ENCODE measurements around the gene KLF2. TPM values are rescaled to one million over a fixed set of nuclear protein-coding genes. Genes with fewer than 3 reads are reported as not detected.

KLF2 gene
- total RNA-seq, 2 donors from 2014 or later, result 13.2 to 42.2 TPM

- no peak for TF ChIP-seq CTCF (IDR thresholded peaks at IDR 0.05)
- no peak for TF ChIP-seq POLR2A (IDR thresholded peaks at IDR 0.05)
- Histone ChIP-seq H3K4me1 (no peaks in the 10 kb centered on the region), H3K4me3 (no peak overlapping the region), H3K27me3 (no peaks in the 10 kb centered on the region), H3K36me3 (replicated peaks in 1 of 2; ENCODE audit: insufficient read depth in 1 of 2, low read depth in 2 of 2) (no peaks in the 10 kb centered on the region), H3K9me3 (no peaks in the 10 kb centered on the region), H3K27ac (peak overlapping the region in 3 of 4 donors; percentile 9 to 34 (median 16))
- peak in 2 of 4 donors; percentile 17 to 61 for DNase-seq
- WGBS, 2 donors, result 41 to 59% methylated on average over 13 to 30 of the region's 30 CpGs
- ATAC-seq, result peak; percentile 45
- intact Hi-C loops (cut with DNase I), result no loop called here
Measured at GRCh38 chr19:16338470-16339360, 14.1 kb downstream of the KLF2 start.

- peak overlapping the region in 1 of 4 donors; percentile 34 for H3K27ac ChIP-seq
- no peaks in the 10 kb centered on the region for H3K4me1 ChIP-seq
- H3K4me3 ChIP-seq, result no peak overlapping the region
- no peaks in the 10 kb centered on the region for H3K27me3 ChIP-seq
- H3K36me3 ChIP-seq (replicated peaks in 1 of 2; ENCODE audit: insufficient read depth in 1 of 2, low read depth in 2 of 2), result no peaks in the 10 kb centered on the region
- 80 to 82% methylated on average over 4 to 6 of the region's 6 CpGs for WGBS, 2 donors
- no peak for TF ChIP-seq CTCF (IDR thresholded peaks at IDR 0.05)
- no peak for TF ChIP-seq POLR2A (IDR thresholded peaks at IDR 0.05)
- no peaks in the 10 kb centered on the region for H3K9me3 ChIP-seq
- no peak for DNase-seq
- ATAC-seq, result no peak
- intact Hi-C loops (cut with DNase I), result no loop called here
Measured at GRCh38 chr19:16339361-16339725, 14.7 kb downstream of the KLF2 start.

DNA sequence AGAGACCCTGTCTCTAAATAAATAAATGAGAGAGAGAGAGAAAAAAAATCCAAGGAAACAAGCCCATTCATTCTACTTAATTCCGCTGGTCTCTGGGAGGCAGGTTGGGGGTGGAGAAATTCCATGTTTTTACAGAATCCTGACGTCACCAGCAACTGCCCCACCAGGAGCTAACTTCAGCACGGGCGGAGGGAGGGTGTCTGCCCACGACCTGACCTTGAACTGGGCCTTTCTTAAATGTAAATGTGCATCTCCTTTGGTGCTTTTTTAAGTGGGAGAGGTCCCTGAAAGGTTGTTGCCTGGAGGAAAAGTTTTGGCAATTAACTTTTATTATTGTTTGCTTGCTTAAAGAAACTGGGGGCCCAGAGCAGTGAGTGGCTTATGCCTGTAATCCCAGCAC is 15.5 kb downstream of the KLF2 start:
- no peak overlapping the region for H3K4me3 ChIP-seq
- H3K27ac ChIP-seq, result no peak overlapping the region
- ATAC-seq (no peak), DNase-seq (no peak)
- WGBS, 2 donors, result 55% methylated on average over 5 of the region's 5 CpGs
- H3K9me3 ChIP-seq, result no peaks in the 10 kb centered on the region
- no peaks in the 10 kb centered on the region for H3K27me3 ChIP-seq
- intact Hi-C loops (cut with DNase I), result no loop called here
- TF ChIP-seq POLR2A (IDR thresholded peaks at IDR 0.05), result no peak
- TF ChIP-seq CTCF (IDR thresholded peaks at IDR 0.05), result no peak
- no peaks in the 10 kb centered on the region for H3K36me3 ChIP-seq (replicated peaks in 1 of 2; ENCODE audit: insufficient read depth in 1 of 2, low read depth in 2 of 2)
- H3K4me1 ChIP-seq, result no peaks in the 10 kb centered on the region

- DNase-seq (no peak), ATAC-seq (no peak)
- H3K9me3 ChIP-seq, result no peaks in the 10 kb centered on the region
- TF ChIP-seq CTCF (IDR thresholded peaks at IDR 0.05), result no peak
- H3K27me3 ChIP-seq, result no peaks in the 10 kb centered on the region
- no peak overlapping the region for H3K4me3 ChIP-seq
- H3K27ac ChIP-seq, result no peak overlapping the region
- WGBS, 2 donors, result 94 to 96% methylated on average over 3 of the region's 3 CpGs
- intact Hi-C loops (cut with DNase I), result no loop called here
- H3K4me1 ChIP-seq, result no peaks in the 10 kb centered on the region
- H3K36me3 ChIP-seq (replicated peaks in 1 of 2; ENCODE audit: insufficient read depth in 1 of 2, low read depth in 2 of 2), result no peaks in the 10 kb centered on the region
Measured at GRCh38 chr19:16340654-16341053, 16.0 kb downstream of the KLF2 start.

All from body of pancreas (tissue), 4 donors.